Right lung (tissue), 5 donors: Measurements from ENCODE around the gene LDLRAD4. TPM values are rescaled to one million over a fixed set of nuclear protein-coding genes. Genes with fewer than 3 reads are reported as not detected.

Experiments
- DNase-seq, 2 donors: peaks; one replicate each; pipeline ENCODE4 v3.0.0-alpha.2; 2013
- polyA plus RNA-seq, 5 donors: library from polyadenylated mRNA; unstranded; fragments of 120-200 nt; gene quantifications; one replicate each; pipeline versions ENCODE4 v1.2.1 to v1.2.3, GENCODE V29; 2013; ENCODE audit warnings: inconsistent platforms in 1 of 5, low replicate concordance in 1 of 5; ENCODE audit not compliant: insufficient read length in 5 of 5, insufficient read depth in 1 of 5

LDLRAD4 gene
- polyA plus RNA-seq, 5 donors, result 14.2 to 18.6 (median 15.1) TPM

DNA sequence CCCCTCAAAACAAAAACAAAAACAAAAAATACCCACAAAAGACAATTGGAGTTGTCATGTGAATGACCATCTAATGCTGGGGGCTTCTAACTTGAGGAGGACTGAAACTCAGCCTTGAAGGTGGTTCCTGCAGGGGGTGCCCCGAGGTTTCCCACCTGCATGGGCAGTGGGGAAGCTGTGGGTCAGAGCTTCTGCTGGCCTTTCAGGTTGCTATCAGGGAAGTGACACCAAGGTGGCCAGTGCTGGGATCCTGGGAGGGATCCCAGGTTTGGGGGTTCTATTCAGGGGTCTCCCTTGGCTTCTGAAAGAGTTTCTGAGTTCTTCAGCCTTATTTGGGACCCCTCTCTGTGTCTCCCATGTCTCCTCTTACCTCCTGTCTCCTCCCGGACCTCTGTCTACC is 62.8 kb downstream of the LDLRAD4 start:
- DNase-seq, result no peak

DNA sequence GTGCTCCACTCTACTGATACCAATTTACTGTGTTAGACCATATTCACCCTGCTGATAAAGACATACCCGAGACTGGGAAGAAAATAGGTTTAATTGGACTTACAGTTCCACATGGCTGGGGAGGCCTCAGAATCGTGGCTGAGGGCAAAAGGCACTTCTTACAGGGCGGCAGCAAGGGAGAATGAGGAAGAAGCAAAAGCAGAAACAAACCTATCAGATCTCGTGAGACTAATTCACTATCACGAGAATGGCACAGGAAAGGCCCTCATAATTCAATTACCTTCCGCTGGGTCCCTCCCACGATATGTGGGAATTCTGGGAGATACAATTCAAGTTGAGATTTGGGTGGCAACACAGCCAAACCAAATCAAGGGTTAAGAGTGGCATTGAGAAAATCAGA is 65.2 kb downstream of the LDLRAD4 start:
- DNase-seq, result no peak

DNA sequence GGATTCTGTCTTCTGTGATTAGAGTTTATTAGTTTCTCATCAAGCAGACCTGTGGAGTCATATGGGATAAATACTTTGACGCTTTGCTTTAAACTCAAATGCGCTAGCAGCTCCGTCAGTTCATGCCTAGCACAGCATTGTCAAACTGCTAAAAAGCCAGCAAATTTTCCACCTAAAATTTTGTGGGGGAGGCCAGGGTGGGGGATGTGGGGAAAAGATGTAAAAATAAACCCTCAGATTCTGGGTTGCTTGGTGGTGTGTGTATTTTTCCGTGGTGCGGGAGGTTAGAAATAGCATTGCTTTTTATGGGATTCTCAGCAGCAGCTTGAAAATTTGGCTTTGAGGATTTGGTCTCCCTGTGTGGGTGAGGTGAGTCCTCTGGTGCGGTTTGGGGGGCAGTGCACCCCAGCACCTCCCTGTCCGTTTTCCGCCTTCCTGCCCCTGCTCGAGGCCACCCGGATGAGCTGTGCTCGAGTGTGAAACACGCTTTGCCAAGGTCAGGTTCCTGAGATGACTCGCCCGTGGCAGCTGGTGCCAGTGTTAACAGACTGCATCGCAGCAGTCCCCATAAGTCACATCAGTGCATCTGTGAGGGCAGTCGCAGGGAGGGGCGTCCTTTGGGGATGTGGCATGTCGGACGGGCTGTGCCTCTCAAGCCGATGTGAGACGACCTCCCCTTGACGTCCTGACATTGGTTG is 65.9 kb downstream of the LDLRAD4 start:
- no peak for DNase-seq

DNA sequence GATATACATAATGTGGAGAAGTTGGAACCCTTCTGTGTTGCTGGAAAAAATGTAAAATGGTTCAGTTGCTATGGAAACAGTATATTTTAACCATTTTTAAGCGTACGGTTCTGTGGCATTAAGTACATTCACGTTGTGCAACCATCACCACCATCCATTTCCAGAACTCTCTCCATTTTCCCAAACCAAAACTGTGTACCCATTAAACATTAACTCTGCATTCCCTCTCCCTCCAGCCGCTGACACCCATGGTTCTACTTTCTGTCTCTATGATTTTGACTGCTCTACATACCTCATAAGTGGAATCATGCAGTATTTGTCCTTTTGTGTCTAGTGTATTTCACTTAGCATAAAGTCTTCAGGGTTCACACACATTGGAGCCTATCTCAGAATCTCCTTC is 67.3 kb downstream of the LDLRAD4 start:
- DNase-seq, result no peak

DNA sequence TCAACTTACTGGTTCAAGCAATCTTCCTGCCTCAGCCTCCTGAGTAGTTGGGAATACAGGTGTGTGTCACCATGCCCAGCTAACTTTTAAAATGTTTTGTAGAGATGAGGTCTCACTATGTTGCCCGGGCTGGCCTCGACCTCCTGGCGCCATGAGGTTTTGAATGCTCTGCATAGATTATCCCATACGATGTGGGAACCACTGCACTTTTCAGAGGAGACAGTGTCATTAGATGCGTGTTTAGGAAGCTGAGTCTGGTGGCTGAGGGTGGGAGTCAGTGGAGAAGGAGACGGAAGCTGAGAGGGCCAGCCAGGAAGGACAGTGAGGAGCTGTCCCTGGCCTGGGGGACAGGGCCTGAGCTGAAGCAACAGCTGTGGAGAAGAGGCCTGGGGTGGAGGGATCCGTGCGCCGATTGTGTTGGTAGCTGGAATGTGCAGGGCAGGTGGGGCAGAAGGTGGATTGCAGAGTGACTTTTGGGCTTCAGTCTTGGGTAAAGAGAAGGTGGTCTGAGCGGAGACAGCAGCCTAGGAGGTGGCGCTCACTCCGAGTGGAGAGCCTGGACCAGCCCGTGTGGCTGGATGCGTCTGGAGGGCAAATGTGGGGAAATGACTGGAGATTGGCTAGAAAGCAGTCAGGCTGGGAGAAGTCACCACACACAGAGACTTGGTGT is 68.0 kb downstream of the LDLRAD4 start:
- no peak for DNase-seq

DNA sequence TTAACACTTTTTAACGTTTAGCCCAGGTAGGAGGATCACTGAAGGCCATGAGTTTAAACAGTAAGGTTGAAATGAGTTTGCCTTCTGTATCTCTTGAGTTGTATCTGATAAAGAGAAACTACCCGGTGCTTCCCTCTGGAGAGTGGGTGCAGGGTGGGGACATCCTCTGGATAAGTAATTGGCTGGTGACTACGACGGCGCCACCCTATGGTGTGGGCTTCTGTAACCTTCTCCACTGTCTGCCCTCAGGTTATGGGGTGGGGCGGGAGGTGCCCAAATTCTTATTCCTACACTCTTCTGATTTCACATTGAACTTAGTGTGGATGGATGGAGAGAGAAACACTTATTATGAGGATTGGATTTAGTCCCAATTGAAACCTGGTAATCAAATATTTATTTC is 68.8 kb downstream of the LDLRAD4 start:
- no peak for DNase-seq

DNA sequence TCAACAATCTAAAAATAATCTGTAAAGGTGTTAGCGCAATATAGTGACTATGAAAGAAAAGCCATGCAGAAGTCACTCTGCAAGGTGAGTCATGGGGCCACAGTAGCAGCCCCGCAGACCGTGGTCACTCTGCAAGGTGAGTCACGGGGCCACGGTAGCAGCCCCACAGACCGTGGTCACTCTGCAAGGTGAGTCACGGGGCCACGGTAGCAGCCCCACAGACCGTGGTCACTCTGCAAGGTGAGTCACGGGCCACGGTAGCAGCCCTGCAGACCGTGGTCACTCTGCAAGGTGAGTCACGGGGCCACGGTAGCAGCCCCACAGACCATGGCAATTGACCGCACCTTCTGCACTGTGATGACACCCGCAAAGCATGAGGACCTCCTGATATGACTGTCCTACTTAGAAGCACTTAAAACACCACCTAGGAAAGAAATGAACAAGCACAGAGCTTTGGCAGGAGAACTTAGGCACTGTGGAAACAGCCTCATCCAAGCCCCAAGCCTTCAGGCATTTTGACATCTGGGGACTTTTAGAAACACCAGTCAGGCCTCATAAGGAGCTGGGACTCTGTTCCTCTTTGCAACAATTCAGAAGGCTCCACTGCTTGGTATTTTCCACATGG is 70.1 kb downstream of the LDLRAD4 start:
- DNase-seq, result no peak

DNA sequence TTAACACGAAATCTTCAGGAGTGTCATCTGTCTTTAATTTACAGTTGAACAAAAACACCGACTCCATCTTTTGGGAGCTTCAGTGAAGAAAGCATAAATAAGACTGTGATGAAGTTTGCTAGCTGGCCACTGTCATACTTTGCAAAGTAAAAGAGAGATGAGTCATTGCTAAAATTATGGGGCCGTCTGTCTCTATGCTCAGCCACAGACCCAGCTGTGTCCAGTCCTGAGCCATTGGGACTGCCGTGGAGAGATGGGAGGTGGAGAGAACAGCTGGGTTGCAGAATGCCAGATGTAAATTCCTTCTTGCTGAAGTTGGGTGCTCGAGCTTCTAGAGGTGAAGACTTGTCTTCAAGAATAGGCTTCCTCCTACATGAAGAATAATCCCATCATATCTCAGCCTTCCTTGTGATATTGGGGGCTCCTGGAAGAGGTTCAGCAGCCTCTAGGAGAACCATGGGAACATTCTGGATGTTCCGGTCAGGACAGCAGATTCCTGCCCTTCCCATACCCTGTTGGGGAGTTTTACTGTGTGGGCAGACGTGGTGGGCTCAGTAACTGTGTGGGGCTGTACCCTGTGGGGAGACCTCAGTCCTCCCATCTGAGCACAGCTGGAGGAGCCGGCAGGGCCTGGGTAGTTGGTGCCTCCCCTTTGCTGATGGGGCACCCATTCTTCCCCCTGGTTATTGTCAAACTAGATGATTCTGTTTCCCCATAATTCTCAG is 71.1 kb downstream of the LDLRAD4 start:
- no peak for DNase-seq

DNA sequence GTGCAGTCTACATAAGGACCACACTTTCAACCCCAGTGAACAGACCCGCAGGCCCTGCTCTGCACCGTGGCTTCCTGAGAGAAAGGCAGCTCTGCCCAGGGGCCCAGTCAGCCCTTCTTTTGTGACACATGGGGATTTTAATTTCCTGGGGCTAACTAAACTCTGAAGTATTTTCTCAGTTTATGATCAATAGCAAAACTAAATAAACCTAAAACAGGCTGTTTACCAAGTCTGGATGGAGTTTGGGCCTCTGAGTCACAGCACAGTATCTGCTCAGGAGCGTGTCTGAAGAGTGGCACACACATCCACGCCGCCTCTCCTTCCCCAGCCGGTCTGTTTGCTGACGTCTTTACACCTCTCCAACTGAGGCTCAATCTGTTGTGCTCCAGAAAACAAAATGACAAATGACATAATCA is 72.3 kb downstream of the LDLRAD4 start:
- DNase-seq, result no peak

DNA sequence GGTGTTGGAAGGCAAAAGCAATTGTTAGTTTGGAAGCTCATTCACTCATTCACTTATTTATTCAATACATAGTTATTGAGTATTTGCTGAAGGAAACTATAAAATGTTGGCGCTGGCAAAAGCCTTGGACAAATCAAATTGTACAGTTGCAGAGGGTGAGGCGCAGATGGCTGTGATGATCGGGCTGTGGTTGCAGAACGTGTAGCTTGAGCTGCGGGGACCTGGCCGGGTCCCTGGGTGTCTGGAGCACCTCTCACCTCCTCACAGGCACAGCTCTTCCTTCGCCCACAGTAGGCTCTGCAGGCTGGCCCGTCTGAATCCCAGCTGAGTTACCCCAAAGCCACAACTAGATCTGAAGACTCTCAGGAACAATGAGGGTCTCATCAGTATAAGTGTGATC is 72.7 kb downstream of the LDLRAD4 start:
- DNase-seq, result no peak

DNA sequence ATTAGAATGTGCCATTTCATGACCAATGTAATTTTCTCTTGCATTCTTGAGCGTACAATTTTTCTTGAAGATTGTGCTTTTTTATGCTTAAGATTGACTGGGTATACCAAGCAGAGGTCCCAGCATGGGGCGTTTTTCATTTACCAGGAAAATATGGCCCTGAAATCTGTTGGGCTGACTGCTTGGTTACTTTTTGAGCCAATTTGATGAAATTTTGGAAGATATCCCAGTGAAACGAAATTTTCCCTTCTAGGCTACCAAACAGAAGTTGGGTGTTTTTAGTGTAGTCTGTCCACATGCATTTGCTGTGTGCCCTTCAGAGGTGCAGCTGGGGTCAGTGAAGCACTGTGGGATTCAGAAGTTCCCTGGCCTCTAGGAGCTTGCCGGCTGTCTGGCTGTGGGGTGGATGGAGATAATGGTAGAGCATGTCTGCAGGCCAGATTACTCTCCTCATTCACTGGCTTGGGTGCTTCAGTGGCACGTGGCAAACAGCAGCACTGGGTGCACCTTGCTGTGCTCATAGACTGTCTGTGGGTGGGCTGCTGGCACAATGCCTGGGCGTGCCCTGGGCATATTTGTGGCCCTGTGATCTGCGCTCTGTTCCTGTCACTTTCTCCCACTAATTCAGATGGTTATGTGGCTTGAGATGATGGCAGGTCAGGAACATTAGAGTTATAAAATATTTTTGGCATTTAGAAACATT is 73.3 kb downstream of the LDLRAD4 start:
- no peak for DNase-seq

DNA sequence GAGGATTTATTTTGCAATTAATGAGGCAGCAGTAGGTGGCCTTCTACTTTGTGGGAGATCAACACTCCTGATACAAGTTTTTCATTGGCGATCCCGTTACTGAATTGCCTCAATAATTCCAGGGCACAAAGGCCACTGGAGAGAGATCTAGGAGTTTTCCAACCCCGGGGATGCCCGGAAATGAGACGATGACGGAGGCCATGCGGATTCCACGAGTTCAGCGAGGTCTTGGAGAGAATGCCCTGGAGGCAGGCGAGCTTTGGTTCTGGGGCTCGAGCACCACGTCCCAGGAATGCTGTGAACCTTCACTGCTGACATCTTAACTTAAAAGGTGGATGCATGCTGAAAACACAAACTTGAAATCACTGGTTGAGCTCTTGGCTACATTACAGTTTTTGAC is 74.2 kb downstream of the LDLRAD4 start:
- no peak for DNase-seq

DNA sequence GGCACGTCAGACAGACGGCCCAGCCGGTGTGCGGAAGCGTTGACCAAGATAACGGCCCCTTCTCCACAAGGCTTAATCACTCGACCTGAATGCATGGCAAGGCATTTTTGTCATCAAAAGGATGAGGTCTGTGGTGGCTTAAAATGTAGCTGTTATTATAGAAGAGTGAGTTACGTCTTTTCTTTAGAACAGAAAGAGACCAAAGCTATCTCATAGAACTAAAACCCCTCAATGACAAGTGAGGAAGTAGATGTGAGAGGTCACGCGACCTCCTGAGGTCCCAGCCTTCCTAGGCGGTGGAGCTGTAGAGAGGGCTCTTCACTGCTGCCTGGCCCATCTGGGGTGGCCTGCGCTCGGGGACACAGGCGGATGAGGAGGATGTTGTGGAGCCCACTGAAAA is 75.7 kb downstream of the LDLRAD4 start:
- DNase-seq, result no peak

DNA sequence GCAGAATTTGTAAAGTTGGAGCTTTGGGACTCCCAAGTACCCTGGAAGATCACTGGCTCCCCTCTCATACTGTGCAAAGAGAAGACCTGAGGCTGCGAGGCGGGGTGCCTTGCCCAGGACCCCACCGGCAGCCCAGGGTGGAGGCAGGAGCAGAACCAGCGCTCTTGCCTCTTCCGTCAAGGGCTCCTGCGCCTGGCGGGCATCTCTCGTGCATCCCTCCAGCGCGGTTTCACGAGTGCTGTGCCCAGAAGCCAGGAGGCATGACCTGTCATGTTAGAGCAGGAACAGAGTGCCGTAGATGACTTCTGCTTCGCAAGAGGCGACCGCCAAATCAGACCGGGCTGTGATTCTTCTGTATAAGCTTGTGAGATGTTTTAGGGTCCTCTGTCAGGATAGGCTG is 77.3 kb downstream of the LDLRAD4 start:
- no peak for DNase-seq

DNA sequence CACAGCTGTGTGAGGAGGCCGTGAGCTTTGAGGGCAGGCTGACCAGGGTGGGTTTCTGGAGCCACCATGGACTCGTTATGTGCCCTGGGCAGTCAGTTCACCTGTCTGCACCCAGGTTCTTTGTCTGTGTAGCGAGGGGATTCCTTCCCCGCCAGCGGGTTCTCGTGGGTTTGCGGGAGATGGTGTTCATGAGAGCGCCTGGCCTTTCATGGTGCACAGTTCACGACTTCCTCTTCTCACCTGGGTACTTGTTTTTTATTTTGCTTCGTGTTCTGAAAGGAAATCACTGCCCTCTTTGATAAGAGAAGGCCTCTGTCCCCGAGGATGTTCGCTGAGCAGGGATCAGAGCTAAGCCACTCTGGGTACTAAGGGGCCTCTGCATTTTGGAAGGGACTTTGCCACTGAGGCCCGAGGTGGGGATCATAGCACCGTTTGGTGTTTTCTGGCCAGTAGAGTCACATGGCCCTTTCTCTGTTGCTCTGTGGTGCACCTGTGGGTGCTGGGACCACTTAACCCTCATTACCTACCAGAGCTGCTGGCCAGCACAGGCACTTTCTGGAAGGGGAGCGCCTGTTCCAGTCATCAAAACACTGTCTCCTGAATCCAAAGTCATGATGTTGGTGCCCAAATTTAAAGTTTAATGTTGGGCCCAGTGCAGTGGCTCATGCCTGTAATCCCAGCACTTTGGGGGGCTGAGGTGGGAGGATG is 78.5 kb downstream of the LDLRAD4 start:
- DNase-seq, result no peak

DNA sequence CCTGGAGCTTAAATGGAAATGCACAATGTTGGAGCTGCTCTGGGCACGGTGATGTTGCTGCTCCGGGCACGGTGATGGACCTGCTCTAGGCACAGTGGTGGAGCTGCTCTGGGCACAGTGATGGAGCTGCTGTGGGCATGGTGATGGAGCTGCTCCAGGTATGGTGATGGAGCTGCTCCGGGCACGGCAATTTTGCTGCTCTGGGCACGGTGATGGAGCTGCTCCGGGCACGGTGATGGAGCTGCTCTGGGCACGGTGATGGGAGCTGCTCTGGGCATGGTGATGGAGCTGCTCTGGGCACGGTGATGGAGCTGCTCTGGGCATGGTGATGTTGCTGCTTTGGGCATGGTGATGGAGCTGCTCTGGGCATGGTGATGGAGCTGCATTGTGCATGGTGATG is 79.7 kb downstream of the LDLRAD4 start:
- no peak for DNase-seq

DNA sequence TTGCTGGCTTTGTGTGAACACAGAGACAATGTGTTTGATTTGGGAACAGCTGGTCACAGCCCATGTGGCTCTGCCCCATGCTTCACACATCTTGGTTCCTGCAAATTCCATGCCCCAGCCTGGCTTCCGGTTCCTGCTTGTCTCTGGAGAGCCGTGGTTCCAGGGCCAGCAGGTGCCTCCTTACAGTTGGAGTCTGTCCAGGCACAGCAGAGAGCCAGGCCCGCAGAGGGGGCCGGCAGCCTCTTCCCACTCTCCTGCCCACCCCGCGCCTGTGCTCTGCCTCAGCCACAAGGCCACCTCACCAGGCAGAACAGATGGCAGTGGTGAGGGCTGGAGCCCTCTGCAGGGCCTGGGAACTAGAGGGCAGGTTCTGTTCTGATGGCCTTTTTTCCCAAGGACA is 81.5 kb downstream of the LDLRAD4 start:
- DNase-seq, result no peak

DNA sequence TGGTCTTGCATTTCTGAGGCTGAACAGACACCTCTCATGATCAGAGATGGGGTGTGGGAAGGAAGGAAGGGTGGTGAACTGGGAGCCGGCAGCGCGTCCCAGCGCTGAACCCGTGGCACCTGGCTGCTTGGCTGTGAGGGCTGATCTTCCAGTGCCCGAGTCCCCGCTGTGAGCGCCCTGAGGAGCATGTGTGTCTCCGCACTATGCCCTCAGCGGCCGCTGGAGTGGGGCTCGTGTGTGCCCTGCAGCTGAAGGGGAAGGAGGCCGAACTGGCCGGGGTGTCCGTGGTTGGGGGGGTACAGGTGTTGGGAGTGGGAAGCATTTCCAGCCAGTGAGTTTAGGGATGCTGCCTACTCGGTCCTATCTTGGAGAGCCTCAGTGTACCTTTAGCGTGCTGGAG is 82.2 kb downstream of the LDLRAD4 start:
- no peak for DNase-seq

DNA sequence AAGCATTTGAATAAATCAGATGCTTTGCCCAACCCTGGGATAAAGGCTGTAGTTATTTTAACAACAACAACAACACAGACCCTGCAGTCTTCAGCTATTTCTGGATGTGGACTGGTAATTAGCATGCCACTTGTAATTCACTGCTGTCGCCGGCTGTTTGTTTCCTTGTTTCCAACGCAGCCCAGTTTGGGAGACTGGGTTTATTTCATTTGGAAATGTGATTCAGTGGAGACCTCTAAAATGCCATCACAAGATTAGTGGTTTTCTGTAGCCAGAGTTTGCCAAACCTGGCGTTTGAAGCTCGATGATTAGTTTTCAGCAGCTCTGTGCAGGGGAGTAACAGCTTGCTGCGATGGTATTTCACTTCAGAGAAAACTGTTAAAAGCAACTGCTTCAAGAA is 83.5 kb downstream of the LDLRAD4 start:
- DNase-seq, result no peak

DNA sequence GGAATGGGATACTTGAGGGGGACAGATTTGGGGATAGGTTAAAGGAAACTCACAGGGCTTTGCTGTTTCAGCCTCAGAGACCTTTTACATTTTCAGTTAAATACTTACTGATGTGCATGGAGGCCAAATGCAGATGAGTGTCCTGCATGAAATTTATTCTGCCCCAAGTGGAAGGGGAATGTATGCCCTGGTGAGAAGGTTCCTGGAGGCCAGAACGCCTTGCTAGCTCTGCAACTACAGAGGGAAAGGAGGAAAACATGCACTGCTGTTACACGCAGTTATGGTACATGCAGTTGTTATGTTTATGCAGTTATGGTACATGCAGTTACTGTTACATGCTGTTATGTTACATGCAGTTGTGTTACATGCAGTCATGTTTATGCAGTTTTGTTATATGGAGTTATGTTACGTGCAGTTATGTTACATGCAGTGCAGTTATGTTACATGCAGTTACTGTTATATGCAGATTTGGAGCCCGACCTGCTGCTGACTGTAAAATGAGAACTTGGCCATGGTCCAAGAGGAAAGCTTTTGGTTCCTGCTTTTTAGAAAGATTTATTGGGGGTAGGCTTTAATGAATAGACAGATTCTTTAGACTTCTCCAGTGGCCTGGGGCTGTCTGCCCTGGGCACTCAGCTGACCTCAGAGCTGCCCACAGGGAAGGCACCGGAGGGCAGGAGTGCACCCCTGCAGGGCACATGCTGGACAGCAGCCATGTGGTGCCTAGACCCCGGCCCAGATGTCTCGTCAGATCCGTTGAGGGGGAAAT is 84.1 kb downstream of the LDLRAD4 start:
- DNase-seq, result peak; percentile 35 to 41
